T-helper 22 cell (primary cell): ENCODE measurements around the gene CCS.
"Not testable (repeated sequence)": the region's sequence is repeated elsewhere in the genome, so short reads cannot be mapped to it uniquely, and the experiment has no call there.

Experiments used
- DNase-seq: peaks from one replicate; pipeline ENCODE4 v3.0.0-alpha.2; 2020; ENCODE audit warnings: low read depth

The CCS gene, protein sequence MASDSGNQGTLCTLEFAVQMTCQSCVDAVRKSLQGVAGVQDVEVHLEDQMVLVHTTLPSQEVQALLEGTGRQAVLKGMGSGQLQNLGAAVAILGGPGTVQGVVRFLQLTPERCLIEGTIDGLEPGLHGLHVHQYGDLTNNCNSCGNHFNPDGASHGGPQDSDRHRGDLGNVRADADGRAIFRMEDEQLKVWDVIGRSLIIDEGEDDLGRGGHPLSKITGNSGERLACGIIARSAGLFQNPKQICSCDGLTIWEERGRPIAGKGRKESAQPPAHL

GRCh38 chr11:66592457-66593302, at the start of gene CCS, which contains the start of gene CCDC87:
TSS of gene CCS (plus strand) at chr11:66593185. CDS start at chr11:66593262, 77 bp downstream.
TSS of gene CCDC87 (minus strand) at chr11:66593063. CDS start at chr11:66593015, 48 bp downstream.
- DNase-seq, result peak; percentile 98

GRCh38 chr11:66543263-66544107, 49.5 kb upstream of the CCS start:
- peak; percentile 39 for DNase-seq

DNA sequence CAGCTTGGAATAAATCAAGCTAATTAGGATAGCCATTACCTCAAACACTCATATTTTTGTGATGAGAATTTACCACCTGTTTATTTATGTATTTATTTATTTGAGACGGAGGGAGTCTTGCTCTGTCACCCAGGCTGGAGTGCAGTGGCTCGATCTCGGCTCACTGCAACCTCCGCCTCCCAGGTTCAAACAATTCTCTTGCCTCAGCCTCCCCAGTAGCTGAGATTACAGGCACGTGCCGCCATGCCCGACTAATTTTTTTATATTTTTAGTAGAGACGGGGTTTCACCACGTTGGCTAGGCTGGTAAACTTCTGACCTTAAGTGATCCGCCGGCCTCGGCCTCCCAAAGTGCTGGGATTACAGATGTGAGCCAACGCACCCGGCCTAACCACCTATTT, 48.0 kb upstream of the CCS start:
- not testable (repeated sequence) for DNase-seq

DNA sequence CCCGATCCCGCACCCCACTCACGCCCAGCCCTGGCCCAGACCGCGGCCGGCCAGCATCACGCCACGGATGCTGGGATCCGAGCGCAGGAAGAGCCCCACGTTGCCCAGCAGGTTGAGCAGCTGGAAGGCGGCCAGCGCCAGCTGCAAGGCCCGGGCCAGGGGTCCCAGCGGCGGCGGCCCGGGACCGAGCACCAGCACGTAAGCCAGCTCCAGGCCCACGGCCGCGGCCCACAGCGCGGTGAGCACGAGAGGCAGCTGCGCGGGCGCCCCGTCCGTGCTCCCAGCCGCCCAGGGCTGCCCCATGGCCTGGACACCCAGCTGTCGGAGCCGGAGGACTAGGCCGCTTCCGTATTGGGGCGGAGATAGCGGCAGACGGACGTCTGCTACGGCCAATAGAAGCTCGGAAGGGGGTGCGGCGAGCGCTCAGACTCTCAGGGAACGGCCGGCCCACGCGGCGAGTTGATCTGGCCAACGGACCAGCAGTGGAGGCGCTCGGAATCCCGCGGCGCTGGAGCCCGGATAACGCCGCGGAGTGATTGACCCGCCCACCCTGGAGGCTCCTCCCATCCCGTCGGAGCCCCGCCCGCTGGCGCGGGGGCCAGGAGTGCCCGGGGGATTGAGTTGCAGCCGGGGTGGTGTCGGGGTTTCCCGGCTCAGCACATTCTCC, 47.2 kb upstream of the CCS start, which contains the start of gene ZDHHC24:
Gene ZDHHC24, minus strand, starts transcription at position 348 of the 667 bp plus-strand sequence. Its CDS starts 45 bp downstream, at position 303.
- DNase-seq, result peak; percentile 75

GRCh38 chr11:66546368-66546965, 46.5 kb upstream of the CCS start, which contains the start of gene ACTN3:
TSS of gene ACTN3 (plus strand) at chr11:66546903. CDS start at chr11:66546938, 35 bp downstream.
- DNase-seq, result no peak

DNA sequence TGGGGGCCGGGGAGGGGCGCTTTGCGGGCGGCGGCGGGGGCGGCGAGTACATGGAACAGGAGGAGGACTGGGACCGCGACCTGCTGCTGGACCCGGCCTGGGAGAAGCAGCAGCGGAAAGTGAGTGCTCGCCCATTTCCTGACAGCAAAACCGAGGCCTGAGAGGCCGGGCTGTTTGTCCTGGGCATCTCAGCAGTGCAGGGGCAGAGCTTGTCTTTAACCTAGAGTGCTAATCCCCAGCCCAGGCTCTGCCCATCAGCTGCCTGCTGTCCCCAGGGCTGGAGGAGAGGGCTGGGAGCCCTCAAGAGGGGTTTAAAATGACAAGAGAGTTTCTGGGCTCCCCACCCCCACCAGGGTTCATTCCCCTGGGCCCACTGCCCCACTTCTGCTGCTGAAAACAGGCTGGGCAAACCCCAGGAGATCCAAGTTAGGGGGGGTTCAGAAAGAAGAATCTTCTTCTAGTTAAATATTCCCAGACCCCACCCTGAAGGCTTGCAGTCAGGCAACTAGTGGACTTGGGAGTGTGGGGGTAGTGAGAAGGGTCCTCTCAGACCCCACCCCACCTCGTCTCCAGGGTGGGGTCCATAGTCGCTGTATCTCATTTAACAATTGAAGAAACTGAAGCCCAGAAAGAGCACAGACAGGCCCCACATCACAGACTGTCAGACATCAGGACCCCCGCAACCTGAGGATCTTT, 45.9 kb upstream of the CCS start:
- DNase-seq, result no peak

- DNase-seq, result no peak
These were observed 45.3 kb upstream of the CCS start for GRCh38 chr11:66547662-66548009.

DNA sequence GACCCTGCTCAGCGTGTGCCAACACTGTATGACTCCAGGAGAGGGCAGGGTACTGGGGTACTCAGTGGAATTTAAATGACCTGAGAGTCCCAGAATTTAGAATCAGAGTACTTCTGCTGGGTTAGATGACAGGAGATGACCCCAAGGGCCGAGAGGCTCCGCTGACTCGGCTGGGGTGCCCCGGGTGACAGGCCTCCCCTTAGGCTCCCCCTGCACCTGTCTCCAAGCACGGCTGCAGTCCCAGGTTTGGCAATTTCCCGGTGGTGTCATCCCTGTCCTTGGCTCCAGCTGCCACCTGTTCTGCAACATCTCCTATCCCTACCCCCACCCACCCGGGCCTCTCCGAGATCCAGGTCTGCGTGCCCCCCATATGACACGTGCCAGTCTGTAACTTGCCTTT, 44.9 kb upstream of the CCS start:
- no peak for DNase-seq

DNA sequence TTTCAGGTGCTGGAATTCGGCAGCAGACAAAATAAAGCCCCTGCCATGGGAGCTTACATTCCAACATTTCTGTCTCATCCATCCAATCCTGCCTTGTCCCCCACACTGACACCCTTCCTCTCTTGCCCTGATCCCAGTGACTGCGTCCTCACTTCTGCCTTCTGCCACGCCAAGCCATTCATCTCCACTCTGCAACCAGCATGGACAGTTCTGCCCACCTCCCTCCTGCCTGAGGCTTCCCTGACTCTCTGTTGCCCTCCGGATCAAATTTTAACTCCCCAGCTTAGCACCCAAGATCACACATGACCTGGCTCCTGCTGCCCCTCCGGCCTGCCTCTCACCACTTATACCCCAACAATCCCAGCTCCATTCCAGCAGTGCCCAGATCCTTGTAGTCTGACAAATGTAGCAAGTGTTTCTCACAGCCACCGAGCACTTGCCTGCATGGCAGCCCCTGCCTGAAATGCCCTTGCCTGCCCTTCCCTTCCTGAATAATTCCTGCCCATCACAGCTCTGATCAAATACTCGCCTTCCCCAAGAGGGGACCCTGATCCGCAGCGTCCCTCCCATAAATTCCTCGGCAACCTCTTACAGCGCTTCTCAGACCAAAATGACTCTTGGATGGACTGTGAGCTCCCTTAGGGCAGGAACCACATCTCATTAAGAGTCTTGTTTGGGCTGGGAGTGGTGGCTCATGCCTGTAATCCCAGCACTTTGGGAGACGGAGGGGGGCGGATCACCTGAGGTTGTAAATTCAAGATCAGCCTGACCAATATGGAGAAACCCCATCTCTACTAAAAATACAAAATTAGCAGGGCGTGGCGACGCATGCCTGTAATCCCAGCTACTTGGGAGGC, 44.0 kb upstream of the CCS start:
- DNase-seq, result no peak

GRCh38 chr11:66549696-66550095, 43.3 kb upstream of the CCS start:
- DNase-seq, result no peak

DNA sequence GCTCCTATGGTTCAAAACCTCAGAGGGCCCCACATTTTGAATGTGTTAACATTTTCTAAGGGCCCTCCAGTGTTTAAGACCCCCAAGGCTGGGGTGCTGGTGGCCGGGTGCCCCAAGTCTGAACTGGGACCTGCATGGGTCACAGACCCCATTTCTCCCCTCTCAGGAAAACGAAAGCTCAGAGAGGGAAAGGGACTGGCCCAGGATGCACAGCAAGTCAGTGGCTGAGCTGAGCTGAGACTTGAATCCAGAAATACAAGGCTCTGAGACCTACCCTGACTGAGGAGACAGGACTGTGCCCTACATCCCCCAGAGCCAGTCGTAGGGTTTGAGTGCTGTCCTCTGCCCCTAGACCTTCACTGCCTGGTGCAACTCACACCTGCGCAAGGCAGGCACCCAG, 42.1 kb upstream of the CCS start:
- DNase-seq, result no peak

GRCh38 chr11:66554602-66555001, 38.4 kb upstream of the CCS start:
- DNase-seq, result no peak

- DNase-seq, result no peak
These were observed 37.6 kb upstream of the CCS start for GRCh38 chr11:66555416-66555815.

DNA sequence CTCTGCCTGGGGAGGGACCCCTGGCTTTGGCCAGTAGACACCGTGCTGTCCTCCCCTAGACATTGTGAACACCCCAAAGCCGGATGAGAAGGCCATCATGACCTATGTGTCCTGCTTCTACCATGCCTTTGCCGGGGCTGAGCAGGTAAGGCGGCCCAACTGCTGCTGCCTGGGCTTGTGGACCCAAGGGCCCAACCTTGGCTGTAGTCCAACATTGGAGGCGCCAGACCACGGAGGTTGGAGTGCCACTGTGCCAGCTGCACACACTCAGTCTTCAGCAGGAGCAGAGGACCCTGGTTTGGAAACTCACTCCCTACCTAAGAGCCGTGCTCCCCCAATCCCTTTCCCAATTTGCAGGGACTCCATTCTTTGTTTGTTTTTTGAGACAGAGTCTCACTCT, 36.9 kb upstream of the CCS start:
- DNase-seq, result no peak

- DNase-seq, result no peak
These were observed 35.2 kb upstream of the CCS start for GRCh38 chr11:66557733-66558326.

GRCh38 chr11:66559142-66559865, 33.7 kb upstream of the CCS start:
- DNase-seq, result no peak

GRCh38 chr11:66559866-66560676, 32.9 kb upstream of the CCS start:
- DNase-seq, result no peak
